RWPE2 (cell line): Measurements from ENCODE around the gene VGLL4.
"Not testable (repeated sequence)": the region's sequence is repeated elsewhere in the genome, so short reads cannot be mapped to it uniquely, and the experiment has no call there.

Experiments
- ATAC-seq: fragments of 200-7000 bp; cut with Tn5 transposase; 3 replicates; pipeline ENCODE4 v1.9.1; 2021; ENCODE audit warnings: low read depth
- DNase-seq: peaks from one replicate; pipeline ENCODE4 v3.0.0-alpha.2; 2020; ENCODE audit warnings: low spot score
- H3K27ac ChIP-seq: fragments of 450-650 bp; 2 replicates; pipeline ENCODE4 v1.5.1; 2017; ENCODE audit warnings: mild to moderate bottlenecking; ENCODE audit not compliant: poor library complexity, severe bottlenecking
- H3K27me3 ChIP-seq: fragments of 250-450 bp; sonication (Bioruptor Pico); 2 replicates; pipeline ENCODE4 v1.5.1; 2021; ENCODE audit warnings: mild to moderate bottlenecking, moderate library complexity; ENCODE audit not compliant: insufficient read depth, poor library complexity, severe bottlenecking
- H3K36me3 ChIP-seq: fragments of 250-450 bp; sonication (Bioruptor Pico); 2 replicates; pipeline ENCODE4 v1.5.1; 2020; ENCODE audit warnings: low read depth, mild to moderate bottlenecking, moderate library complexity
- H3K4me1 ChIP-seq: fragments of 250-450 bp; sonication (Bioruptor Pico); 2 replicates; pipeline ENCODE4 v1.5.1; 2021; ENCODE audit warnings: mild to moderate bottlenecking, moderate library complexity; ENCODE audit not compliant: insufficient read depth, poor library complexity, severe bottlenecking
- H3K4me3 ChIP-seq: fragments of 250-450 bp; sonication (Bioruptor Pico); 2 replicates; pipeline ENCODE4 v1.5.1; 2021; ENCODE audit warnings: mild to moderate bottlenecking, moderate library complexity; ENCODE audit not compliant: severe bottlenecking
- H3K9me3 ChIP-seq: fragments of 250-450 bp; sonication (Bioruptor Pico); 2 replicates; pipeline ENCODE4 v1.5.1; 2021; ENCODE audit warnings: mild to moderate bottlenecking, moderate library complexity; ENCODE audit not compliant: severe bottlenecking
- TF ChIP-seq, protein P1 (sequence below): fragments of 450-650 bp; IDR thresholded peaks from one replicate; pipeline ENCODE4 v1.5.1; 2017; ENCODE audit warnings: mild to moderate bottlenecking, moderate library complexity; ENCODE audit not compliant: poor library complexity, severe bottlenecking

The VGLL4 gene

DNA sequence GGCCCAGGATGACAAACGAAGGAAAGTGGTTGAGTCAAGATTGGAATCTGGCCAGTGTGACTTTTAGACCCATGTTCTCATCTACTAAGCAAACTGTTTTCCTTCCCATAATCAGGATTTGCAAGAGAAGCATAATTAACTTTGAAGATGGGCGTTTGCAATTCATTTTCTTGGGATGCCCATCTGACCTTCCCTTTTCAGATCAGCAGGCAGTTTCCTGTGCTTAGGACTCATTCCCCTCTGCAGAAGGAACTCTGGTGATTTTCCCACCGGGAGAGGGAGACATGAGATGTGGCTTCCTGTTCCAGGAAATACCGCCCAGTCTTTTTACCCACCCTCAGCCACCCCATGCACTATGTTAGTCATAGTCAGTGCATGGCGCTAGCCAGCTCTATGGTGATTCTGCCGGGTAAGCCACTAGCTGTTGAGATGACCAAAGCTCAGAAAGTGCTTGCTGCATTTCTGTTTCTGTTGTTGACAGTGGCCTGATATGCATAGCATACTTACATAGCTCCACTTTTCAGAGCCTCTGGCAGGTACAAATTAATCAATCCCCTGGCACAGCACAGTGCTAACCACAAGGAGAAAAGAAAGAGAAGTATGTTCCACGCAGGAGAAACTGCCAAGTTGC lies 129.4 kb downstream of the VGLL4 start:
- Histone ChIP-seq H3K4me3 (no peak overlapping the region), H3K27ac (peak overlapping the region; percentile 51), H3K9me3 (no peaks in the 10 kb centered on the region), H3K27me3 (no peaks in the 10 kb centered on the region), H3K36me3 (no peaks in the 10 kb centered on the region), H3K4me1 (peaks cover 15% of the 10 kb centered on the region)
- DNase-seq (no peak), ATAC-seq (peak; percentile 97)
- TF ChIP-seq, protein P1, sequence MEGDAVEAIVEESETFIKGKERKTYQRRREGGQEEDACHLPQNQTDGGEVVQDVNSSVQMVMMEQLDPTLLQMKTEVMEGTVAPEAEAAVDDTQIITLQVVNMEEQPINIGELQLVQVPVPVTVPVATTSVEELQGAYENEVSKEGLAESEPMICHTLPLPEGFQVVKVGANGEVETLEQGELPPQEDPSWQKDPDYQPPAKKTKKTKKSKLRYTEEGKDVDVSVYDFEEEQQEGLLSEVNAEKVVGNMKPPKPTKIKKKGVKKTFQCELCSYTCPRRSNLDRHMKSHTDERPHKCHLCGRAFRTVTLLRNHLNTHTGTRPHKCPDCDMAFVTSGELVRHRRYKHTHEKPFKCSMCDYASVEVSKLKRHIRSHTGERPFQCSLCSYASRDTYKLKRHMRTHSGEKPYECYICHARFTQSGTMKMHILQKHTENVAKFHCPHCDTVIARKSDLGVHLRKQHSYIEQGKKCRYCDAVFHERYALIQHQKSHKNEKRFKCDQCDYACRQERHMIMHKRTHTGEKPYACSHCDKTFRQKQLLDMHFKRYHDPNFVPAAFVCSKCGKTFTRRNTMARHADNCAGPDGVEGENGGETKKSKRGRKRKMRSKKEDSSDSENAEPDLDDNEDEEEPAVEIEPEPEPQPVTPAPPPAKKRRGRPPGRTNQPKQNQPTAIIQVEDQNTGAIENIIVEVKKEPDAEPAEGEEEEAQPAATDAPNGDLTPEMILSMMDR: peak; percentile 39

DNA sequence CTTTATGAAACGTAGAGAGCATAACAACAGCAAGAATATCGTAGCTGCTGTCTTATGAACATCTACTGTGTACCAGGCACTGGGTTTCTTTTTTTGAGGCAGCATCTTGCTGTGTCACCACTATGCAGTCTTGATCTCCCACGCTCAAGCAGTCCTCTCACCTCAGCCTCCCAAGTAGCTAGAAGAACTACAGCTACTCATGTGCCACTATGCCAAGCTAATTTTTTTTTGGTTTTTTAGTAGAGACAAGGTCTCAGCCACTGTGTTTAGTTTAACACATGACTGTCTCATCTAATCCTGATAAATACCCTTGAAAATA lies 129.9 kb downstream of the VGLL4 start:
- Histone ChIP-seq H3K36me3 (no peaks in the 10 kb centered on the region), H3K9me3 (no peaks in the 10 kb centered on the region), H3K27me3 (no peaks in the 10 kb centered on the region), H3K4me3 (no peak overlapping the region), H3K4me1 (peaks cover 20% of the 10 kb centered on the region), H3K27ac (peak overlapping the region; percentile 51)
- TF ChIP-seq, protein P1: no peak
- ATAC-seq: no peak
- no peak for DNase-seq

DNA sequence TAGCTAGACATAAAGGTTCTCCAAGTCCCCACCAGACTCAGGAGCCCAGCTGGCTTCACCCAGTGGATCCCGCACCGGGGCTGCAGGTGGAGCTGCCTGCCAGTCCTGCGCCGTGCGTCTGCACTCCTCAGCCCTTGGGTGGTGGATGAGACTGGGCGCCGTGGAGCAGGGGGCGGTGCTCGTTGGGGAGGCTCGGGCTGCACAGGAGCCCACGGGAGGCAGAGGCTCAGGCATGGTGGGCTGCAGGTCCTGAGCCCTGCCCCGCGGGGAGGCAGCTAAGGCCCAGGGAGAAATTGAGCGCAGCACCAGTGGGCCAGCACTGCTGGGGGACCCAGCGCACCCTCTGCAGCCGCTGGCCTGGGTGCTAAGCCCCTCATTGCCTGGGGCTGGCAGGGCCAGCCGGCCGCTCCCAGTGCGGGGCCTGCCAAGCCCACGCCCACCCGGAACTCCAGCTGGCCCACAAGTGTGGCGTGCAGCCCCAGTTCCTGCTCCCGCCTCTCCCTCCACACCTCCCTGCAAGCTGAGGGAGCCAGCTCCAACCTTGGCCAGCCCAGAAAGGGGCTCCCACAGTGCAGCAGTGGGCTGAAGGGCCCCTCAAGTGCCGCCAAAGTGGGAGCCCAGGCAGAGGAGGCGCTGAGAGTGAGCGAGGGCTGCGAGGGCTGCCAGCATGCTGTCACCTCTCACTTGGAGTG lies 130.4 kb downstream of the VGLL4 start:
- peaks cover 24% of the 10 kb centered on the region for H3K4me1 ChIP-seq
- DNase-seq, H3K9me3 ChIP-seq, ATAC-seq, H3K27me3 ChIP-seq, H3K4me3 ChIP-seq, H3K36me3 ChIP-seq: not testable (repeated sequence)
- peak overlapping the region; percentile 51 for H3K27ac ChIP-seq

DNA sequence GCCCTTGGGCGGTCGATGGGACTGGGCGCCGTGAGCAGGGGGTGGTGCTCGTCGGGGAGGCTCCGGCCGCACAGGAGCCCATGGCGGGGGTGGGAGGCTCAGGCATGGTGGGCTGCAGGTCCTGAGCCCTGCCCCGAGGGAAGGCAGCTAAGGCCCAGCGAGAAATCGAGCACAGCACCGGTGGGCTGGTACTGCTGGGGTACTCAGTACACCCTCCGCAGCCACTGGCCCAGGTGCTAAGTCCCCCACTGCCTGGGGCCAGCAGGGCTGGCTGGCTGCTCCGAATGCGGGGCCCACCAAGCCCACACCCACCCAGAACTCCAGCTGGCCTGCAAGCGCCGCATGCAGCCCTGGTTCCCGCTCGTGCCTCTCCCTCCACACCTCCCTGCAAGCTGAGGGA lies 132.1 kb downstream of the VGLL4 start:
- not testable (repeated sequence) for H3K36me3 ChIP-seq, DNase-seq, H3K27ac ChIP-seq, H3K4me3 ChIP-seq, H3K9me3 ChIP-seq, H3K27me3 ChIP-seq, ATAC-seq
- H3K4me1 ChIP-seq: peaks cover 24% of the 10 kb centered on the region

DNA sequence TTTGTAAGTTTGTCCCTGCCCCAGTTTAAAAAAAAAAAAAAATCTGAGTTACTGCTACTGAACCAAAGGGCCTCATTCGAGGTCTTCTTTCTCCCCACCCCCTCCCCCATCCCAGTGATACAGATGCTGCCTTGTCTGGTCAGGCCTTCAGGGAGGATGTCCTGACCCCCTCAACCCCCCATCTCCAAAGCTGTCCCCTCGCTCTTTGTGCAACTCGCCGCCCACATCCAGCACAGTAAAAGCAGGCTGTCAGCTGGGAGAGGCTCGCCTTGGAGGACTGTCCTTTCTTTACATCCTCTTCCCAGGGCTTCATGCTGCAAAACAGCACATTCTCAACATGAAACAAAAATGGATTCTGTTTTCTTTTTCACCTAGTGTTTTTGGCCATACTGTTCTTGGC lies 133.4 kb downstream of the VGLL4 start:
- no peak for ATAC-seq
- no peaks in the 10 kb centered on the region for H3K9me3 ChIP-seq
- TF ChIP-seq, protein P1: no peak
- no peaks in the 10 kb centered on the region for H3K36me3 ChIP-seq
- H3K4me3 ChIP-seq: no peak overlapping the region
- no peaks in the 10 kb centered on the region for H3K27me3 ChIP-seq
- no peak overlapping the region for H3K27ac ChIP-seq
- no peak for DNase-seq
- peaks cover 24% of the 10 kb centered on the region for H3K4me1 ChIP-seq

DNA sequence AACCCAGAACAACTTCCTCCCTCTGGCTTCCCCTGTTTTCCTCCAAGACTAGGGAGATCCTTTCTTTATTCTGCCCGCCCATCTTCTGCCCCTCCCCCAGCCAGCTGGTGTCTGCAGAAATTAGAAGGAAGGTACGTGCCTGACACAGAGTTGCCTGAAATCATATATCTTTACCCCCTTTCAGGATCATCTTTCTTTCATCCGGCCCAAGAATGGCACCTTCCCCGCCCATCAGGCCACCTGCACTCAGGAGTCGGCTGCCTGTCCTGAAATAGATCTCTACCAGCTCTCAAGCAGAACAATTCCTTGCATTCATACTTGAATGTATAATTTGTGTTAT lies 133.7 kb downstream of the VGLL4 start:
- H3K27me3 ChIP-seq: no peaks in the 10 kb centered on the region
- no peaks in the 10 kb centered on the region for H3K36me3 ChIP-seq
- H3K9me3 ChIP-seq: no peaks in the 10 kb centered on the region
- peaks cover 24% of the 10 kb centered on the region for H3K4me1 ChIP-seq
- H3K4me3 ChIP-seq: no peak overlapping the region
- TF ChIP-seq, protein P1: no peak
- peak overlapping the region; percentile 37 for H3K27ac ChIP-seq
- no peak for DNase-seq
- ATAC-seq: no peak
